ENCODE measurements around the gene OR5A2.
"Not testable (repeated sequence)": the region's sequence is repeated elsewhere in the genome, so short reads cannot be mapped to it uniquely, and the experiment has no call there.

Gene OR5A2

DNA sequence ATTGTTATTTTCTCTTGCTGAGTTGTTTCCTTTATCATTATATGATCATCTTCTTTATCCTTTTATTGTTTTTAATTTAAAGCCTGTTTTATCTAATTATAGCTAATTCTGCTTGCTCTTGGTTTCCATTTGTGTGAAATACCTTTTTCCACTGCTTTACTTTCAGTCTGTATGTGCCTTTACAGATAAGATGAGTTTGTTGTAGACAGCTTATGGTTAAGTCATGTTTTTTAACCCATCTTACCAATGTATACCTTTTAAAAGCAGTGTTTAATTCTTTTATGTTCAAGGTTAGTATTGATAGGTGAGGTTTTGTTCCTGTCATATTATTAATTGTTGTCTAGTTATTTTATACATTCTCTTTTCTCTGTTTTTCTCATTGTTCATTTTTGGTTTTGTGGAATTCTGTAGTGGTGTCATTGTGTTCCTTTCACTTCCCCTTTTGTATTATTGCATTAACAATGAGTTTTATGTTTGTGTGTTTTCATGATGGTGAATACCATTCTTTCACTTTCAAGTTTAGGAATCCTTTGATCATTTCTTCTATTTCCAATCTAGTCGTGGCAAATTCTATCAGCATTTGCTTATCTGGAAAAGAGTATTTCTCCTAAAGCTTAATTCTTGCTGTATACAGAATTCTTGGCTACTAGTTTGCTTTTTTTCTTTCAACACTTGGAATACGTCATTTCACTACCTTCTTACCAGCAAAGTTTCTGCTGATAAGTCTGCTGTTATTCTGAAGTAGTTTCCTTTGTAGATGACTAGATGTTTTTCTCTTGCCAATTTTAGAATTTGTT is 45.8 kb downstream of the OR5A2 start:
- DNase-seq = no peak

DNA sequence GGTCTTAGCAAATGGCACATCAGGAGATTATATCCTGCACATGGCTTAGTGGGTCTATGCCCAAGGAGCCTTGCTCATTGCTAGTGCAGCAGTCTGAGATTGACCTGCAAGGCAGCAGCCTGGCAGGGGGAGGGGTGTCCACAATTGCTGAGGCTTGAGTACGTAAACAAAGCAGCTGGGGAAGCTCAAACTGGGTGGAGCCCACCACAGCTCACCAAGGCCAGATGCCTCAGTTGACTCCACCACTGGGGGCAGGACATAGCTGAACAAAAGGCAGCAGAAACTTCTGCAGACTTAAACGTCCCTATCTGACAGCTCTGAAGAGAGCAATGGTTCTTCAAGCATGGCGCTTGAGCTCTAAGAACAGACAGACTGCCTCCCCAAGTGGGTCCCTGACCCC is 53.9 kb downstream of the OR5A2 start:
- not testable (repeated sequence) for DNase-seq

DNA sequence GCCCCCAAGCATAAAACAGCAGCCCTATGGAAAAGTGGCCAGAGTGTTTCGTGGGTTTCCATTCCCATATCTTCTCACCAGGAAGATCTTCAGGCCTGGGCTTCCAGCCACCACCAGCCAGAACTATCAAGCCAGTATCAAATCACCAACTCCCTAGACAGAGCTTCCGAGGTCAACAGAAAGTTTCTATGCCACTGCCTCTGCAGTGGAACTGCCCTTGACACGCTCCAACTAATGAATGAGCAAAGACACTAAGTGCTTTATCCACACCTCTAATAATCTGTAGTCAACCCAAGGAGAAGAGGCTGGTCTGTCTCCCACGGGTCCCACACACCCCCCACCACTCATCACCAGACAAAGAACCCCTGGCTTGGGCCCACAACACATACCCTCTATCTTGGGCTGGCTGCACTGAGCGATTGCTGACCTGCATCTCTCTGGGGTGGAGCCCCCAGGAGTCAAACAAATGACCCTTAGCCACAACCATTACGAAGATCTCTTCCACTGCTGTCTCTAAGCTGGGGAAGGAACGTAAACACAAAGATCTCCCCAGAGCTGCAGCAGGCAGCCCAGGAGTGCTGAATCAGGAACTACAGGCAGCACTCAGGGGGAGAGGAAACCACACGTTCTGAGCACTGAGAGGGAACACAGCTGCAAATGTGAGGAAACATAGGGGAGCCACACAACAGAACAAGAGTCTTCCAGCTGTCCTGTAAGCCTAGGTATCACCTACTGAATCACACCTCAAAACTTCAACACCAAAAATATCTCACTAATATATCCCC is 57.8 kb downstream of the OR5A2 start:
- no peak for DNase-seq

Measured in fibroblast of skin of right quadriceps (primary cell).